ENCODE data around the gene MYLK2. TPM values are rescaled to one million over a fixed set of nuclear protein-coding genes. Genes with fewer than 3 reads are reported as not detected.

Gene MYLK2
- total RNA-seq, 1 experiment from 2014 or later: 0.74 TPM

- peaks cover 16% of the 10 kb centered on the region in 2 experiments for H3K4me1 Mint-ChIP-seq
- H3K9ac ChIP-seq (ENCODE audit: extremely low read depth, insufficient read length, low read length): no peak overlapping the region
- TF ChIP-seq CTCF (conservative IDR thresholded peaks at IDR 0.05): no peak
- H3K27me3 Mint-ChIP-seq (ENCODE audit: low read depth): peaks cover 2% of the 10 kb centered on the region
- H4K8ac ChIP-seq (replicated peaks; ENCODE audit: insufficient read length, low read depth, low read length): no peak overlapping the region
- no peak for DNase-seq
- H3K18ac ChIP-seq (ENCODE audit: insufficient read length, low read depth, low read length): no peak overlapping the region
- H2AK5ac ChIP-seq (ENCODE audit: insufficient read length, low read length): no peak overlapping the region
- H3K9me3 Mint-ChIP-seq: no peaks in the 10 kb centered on the region
- no peak overlapping the region for H4K91ac ChIP-seq (ENCODE audit: insufficient read length, low read depth, low read length)
- H3K27ac ChIP-seq (ENCODE audit: insufficient read length, low read depth, low read length): no peak overlapping the region
- no CpG with 5 or more reads among the region's 6 CpGs for WGBS (ENCODE audit: extremely low coverage, insufficient read length, low lambda C conversion rate)
- no peak overlapping the region for H2BK15ac ChIP-seq (ENCODE audit: low read depth, low read length)
- no peaks in the 10 kb centered on the region for H3K9me3 ChIP-seq (ENCODE audit: control insufficient read depth, low read depth, low read length)
- no peaks in the 10 kb centered on the region for H3K79me2 ChIP-seq (ENCODE audit: insufficient read depth, low read length)
- H2BK120ac ChIP-seq (ENCODE audit: low read depth, low read length, poor library complexity, severe bottlenecking): no peak overlapping the region
- no peak overlapping the region for H3K23ac ChIP-seq (ENCODE audit: insufficient read length, low read depth, low read length)
- H3K4ac ChIP-seq (ENCODE audit: low read depth, low read length): no peak overlapping the region
- H3K4me2 ChIP-seq (ENCODE audit: insufficient read depth, insufficient read length, low read length): no peak overlapping the region
- H3K14ac ChIP-seq (ENCODE audit: insufficient read depth, low read length): no peak overlapping the region
- no peak overlapping the region; a peak in 1 of 7 replicates for H3K27ac Mint-ChIP-seq
- no peak overlapping the region for H2BK5ac ChIP-seq (ENCODE audit: insufficient read length, low read length)
- no peaks in the 10 kb centered on the region for H3K36me3 Mint-ChIP-seq (ENCODE audit: insufficient read depth in 1 of 3, low read depth in 3 of 3)
- H3K27me3 ChIP-seq (ENCODE audit: insufficient read depth, low read length): no peaks in the 10 kb centered on the region
- H2BK12ac ChIP-seq (ENCODE audit: insufficient read length, low read depth, low read length): no peak overlapping the region
- H3K4me3 Mint-ChIP-seq: no peak overlapping the region
- no peaks in the 10 kb centered on the region for H4K20me1 ChIP-seq (ENCODE audit: control insufficient read depth, insufficient read depth, insufficient read length)
- no peak overlapping the region for H3K56ac ChIP-seq (ENCODE audit: insufficient read length, low read depth, low read length)
- no peak overlapping the region for H3T11ph ChIP-seq (ENCODE audit: low read length)
- H3K23me2 ChIP-seq (ENCODE audit: insufficient read length, low read depth, low read length, poor library complexity, severe bottlenecking): no peaks in the 10 kb centered on the region
- H4K5ac ChIP-seq (ENCODE audit: insufficient read length, low read depth, low read length): no peak overlapping the region
- no peaks in the 10 kb centered on the region for H3K4me1 ChIP-seq (ENCODE audit: insufficient read depth, low read length)
- no peaks in the 10 kb centered on the region for H3K79me1 ChIP-seq (ENCODE audit: insufficient read depth, low read depth, low read length, poor library complexity, severe bottlenecking)
- no peak overlapping the region for H2AFZ ChIP-seq (ENCODE audit: low read length)
- H2BK20ac ChIP-seq (ENCODE audit: low read depth, low read length, poor library complexity, severe bottlenecking): no peak overlapping the region
Observed at GRCh38 chr20:31831211-31831610, 12.1 kb downstream of the MYLK2 start.

Data from H9 (cell line).